ENCODE data around the gene KRIT1.

The KRIT1 gene

DNA sequence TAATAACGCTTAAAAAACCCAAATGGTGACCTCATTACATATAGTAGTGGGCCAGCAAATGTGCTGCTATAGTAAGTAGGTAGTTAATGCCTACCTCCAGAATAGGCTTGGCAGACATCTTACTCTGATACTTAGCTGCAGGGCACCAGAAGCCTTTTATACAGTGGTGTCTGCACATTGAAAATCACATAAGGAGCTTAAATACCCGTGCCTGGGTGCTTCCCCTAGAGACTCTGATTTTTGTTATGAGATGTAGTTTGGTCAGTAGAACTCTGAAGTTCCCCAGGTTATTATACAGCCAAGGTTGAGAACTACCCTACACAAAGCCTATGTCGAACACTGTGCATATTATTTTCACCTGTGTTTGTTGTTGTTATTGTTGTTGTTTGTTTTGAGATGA is 47.3 kb upstream of the KRIT1 start:
- Histone ChIP-seq H3K79me2 (ENCODE audit: control insufficient read depth, low read length) (peaks cover 52% of the 10 kb centered on the region), H3K9me2 (replicated peaks; ENCODE audit: control insufficient read depth, low read length) (no peaks in the 10 kb centered on the region), H3K4me3 (ENCODE audit: low read length) (no peak overlapping the region), H4K20me1 (ENCODE audit: control insufficient read depth, insufficient read depth, low read depth, low read length) (no peaks in the 10 kb centered on the region), H3F3A (ENCODE audit: control insufficient read depth, insufficient read depth) (no peaks in the 10 kb centered on the region), H3K9me3 (ENCODE audit: control insufficient read depth, insufficient read depth, low read length) (no peaks in the 10 kb centered on the region), H3K4me2 (ENCODE audit: low read length) (no peak overlapping the region), H3K27me3 (ENCODE audit: control insufficient read depth, low read length) (no peaks in the 10 kb centered on the region), H3K36me3 (ENCODE audit: control insufficient read depth, low read length) (peaks cover 9% of the 10 kb centered on the region; the same call in 1 of the 2 replicates), H3K27ac (ENCODE audit: low read depth, low read length) (no peak overlapping the region), H3K4me1 (ENCODE audit: control insufficient read depth, low read length) (0 out of 2 replicates have a peak, but pooled peaks cover 3% of the 10 kb centered on the region)
- TF ChIP-seq, protein P1, sequence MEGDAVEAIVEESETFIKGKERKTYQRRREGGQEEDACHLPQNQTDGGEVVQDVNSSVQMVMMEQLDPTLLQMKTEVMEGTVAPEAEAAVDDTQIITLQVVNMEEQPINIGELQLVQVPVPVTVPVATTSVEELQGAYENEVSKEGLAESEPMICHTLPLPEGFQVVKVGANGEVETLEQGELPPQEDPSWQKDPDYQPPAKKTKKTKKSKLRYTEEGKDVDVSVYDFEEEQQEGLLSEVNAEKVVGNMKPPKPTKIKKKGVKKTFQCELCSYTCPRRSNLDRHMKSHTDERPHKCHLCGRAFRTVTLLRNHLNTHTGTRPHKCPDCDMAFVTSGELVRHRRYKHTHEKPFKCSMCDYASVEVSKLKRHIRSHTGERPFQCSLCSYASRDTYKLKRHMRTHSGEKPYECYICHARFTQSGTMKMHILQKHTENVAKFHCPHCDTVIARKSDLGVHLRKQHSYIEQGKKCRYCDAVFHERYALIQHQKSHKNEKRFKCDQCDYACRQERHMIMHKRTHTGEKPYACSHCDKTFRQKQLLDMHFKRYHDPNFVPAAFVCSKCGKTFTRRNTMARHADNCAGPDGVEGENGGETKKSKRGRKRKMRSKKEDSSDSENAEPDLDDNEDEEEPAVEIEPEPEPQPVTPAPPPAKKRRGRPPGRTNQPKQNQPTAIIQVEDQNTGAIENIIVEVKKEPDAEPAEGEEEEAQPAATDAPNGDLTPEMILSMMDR (IDR thresholded peaks at IDR 0.05; ENCODE audit: low read depth, low read length, poor library complexity, severe bottlenecking), result no peak
- no peak for TF ChIP-seq EZH2phosphoT487 (IDR thresholded peaks at IDR 0.05; ENCODE audit: borderline replicate concordance, low read length)

GRCh38 chr7:92289321-92289720 is 43.6 kb upstream of the KRIT1 start:
- Histone ChIP-seq H3K9me3 (ENCODE audit: control insufficient read depth, insufficient read depth, low read length) (peaks cover 2% of the 10 kb centered on the region; the same call in 1 of the 2 replicates), H3K4me1 (ENCODE audit: control insufficient read depth, low read length) (0 out of 2 replicates have a peak, but pooled peaks cover 3% of the 10 kb centered on the region), H3K4me3 (ENCODE audit: low read length) (no peak overlapping the region), H3K9me2 (replicated peaks; ENCODE audit: control insufficient read depth, low read length) (no peaks in the 10 kb centered on the region), H3K36me3 (ENCODE audit: control insufficient read depth, low read length) (no peaks in the 10 kb centered on the region), H3K27me3 (ENCODE audit: control insufficient read depth, low read length) (no peaks in the 10 kb centered on the region), H4K20me1 (ENCODE audit: control insufficient read depth, insufficient read depth, low read depth, low read length) (no peaks in the 10 kb centered on the region), H3K27ac (ENCODE audit: low read depth, low read length) (no peak overlapping the region), H3F3A (ENCODE audit: control insufficient read depth, insufficient read depth) (no peaks in the 10 kb centered on the region), H3K79me2 (ENCODE audit: control insufficient read depth, low read length) (peaks cover 75% of the 10 kb centered on the region), H3K4me2 (ENCODE audit: low read length) (no peak overlapping the region)
- TF ChIP-seq, protein P1 (IDR thresholded peaks at IDR 0.05; ENCODE audit: low read depth, low read length, poor library complexity, severe bottlenecking), result no peak
- no peak for TF ChIP-seq EZH2phosphoT487 (IDR thresholded peaks at IDR 0.05; ENCODE audit: borderline replicate concordance, low read length)

DNA sequence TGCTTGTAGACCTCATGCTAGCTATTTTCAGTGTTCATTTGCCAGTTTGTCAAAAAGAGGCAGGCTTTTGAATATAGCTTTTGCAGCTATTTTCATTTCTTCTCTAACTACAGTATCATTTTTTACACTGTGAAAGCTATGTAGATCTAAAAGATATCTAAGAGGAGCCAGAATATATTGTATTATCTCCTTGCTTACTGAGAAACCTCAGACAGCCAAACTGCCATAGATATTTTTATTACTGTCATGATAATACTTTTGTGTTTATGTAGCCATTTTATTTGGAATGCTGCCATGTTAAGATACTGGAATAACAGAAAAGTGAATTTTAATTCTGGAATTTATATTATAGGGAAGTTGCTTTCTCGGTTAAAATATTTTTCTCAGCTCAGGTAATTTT is 37.2 kb upstream of the KRIT1 start:
- Histone ChIP-seq H3K27me3 (ENCODE audit: control insufficient read depth, low read length) (no peaks in the 10 kb centered on the region), H3F3A (ENCODE audit: control insufficient read depth, insufficient read depth) (no peaks in the 10 kb centered on the region), H3K4me1 (ENCODE audit: control insufficient read depth, low read length) (no peaks in the 10 kb centered on the region), H3K9me3 (ENCODE audit: control insufficient read depth, insufficient read depth, low read length) (peaks cover 2% of the 10 kb centered on the region; the same call in 1 of the 2 replicates), H3K9me2 (replicated peaks; ENCODE audit: control insufficient read depth, low read length) (no peaks in the 10 kb centered on the region), H4K20me1 (ENCODE audit: control insufficient read depth, insufficient read depth, low read depth, low read length) (no peaks in the 10 kb centered on the region), H3K4me3 (ENCODE audit: low read length) (no peak overlapping the region), H3K79me2 (ENCODE audit: control insufficient read depth, low read length) (peaks cover 56% of the 10 kb centered on the region), H3K4me2 (ENCODE audit: low read length) (no peak overlapping the region), H3K36me3 (ENCODE audit: control insufficient read depth, low read length) (no peaks in the 10 kb centered on the region), H3K27ac (ENCODE audit: low read depth, low read length) (no peak overlapping the region)
- TF ChIP-seq, protein P1 (IDR thresholded peaks at IDR 0.05; ENCODE audit: low read depth, low read length, poor library complexity, severe bottlenecking), result no peak
- no peak for TF ChIP-seq EZH2phosphoT487 (IDR thresholded peaks at IDR 0.05; ENCODE audit: borderline replicate concordance, low read length)
